ENCODE data around the gene NAT9. TPM values are rescaled to one million over a fixed set of nuclear protein-coding genes. Genes with fewer than 3 reads are reported as not detected.

NAT9 gene
- total RNA-seq, 4 donors from 2014 or later = 14.3 to 26.6 (median 18.1) TPM

GRCh38 chr17:74775409-74776043, 619 bp downstream of the NAT9 start:
- WGBS, 2 donors = 35 to 37% methylated on average over 12 of the region's 12 CpGs
- intact Hi-C loops (cut with DNase I; ENCODE audit: low total_unique reads) = no loop called here

GRCh38 chr17:74773871-74774286, 2.3 kb downstream of the NAT9 start:
- H3K4me3 ChIP-seq (ENCODE audit: low read depth, poor library complexity, severe bottlenecking) = no peak overlapping the region
- DNase-seq (ENCODE audit: low spot score in 2 of 2) = no peak
- no peak for TF ChIP-seq POLR2A (IDR thresholded peaks at IDR 0.05)
- TF ChIP-seq CTCF (IDR thresholded peaks at IDR 0.05) = no peak
- intact Hi-C loops (cut with DNase I; ENCODE audit: low total_unique reads) = no loop called here
- WGBS, 2 donors = 83% methylated on average over 6 of the region's 6 CpGs

More at GRCh38 chr17:74775409-74776043, 619 bp downstream of the NAT9 start:
- TF ChIP-seq CTCF (IDR thresholded peaks at IDR 0.05) (no peak), POLR2A (IDR thresholded peaks at IDR 0.05) (no peak)
- DNase-seq (ENCODE audit: low spot score in 2 of 2) = no peak
- peak overlapping the region; percentile 81 for H3K4me3 ChIP-seq (ENCODE audit: low read depth, poor library complexity, severe bottlenecking)

- DNase-seq (ENCODE audit: low spot score in 2 of 2) = no peak
- TF ChIP-seq CTCF (IDR thresholded peaks at IDR 0.05) (no peak), POLR2A (IDR thresholded peaks at IDR 0.05) (no peak)
- no peak overlapping the region for H3K4me3 ChIP-seq (ENCODE audit: low read depth, poor library complexity, severe bottlenecking)
- intact Hi-C loops (cut with DNase I; ENCODE audit: low total_unique reads) = no loop called here
- WGBS, 2 donors = 85 to 87% methylated on average over 6 of the region's 6 CpGs
These were observed 2.7 kb downstream of the NAT9 start for GRCh38 chr17:74773414-74773813.

GRCh38 chr17:74772053-74772452, 4.1 kb downstream of the NAT9 start:
- intact Hi-C loops (cut with DNase I; ENCODE audit: low total_unique reads) = no loop called here
- no peak for DNase-seq (ENCODE audit: low spot score in 2 of 2)
- 86 to 89% methylated on average over 13 of the region's 13 CpGs for WGBS, 2 donors
- H3K4me3 ChIP-seq (ENCODE audit: low read depth, poor library complexity, severe bottlenecking) = no peak overlapping the region
- TF ChIP-seq CTCF (IDR thresholded peaks at IDR 0.05) (no peak), POLR2A (IDR thresholded peaks at IDR 0.05) (no peak)

- intact Hi-C loops (cut with DNase I; ENCODE audit: low total_unique reads) = no loop called here
- TF ChIP-seq CTCF (IDR thresholded peaks at IDR 0.05) (no peak), POLR2A (IDR thresholded peaks at IDR 0.05) (no peak)
- H3K4me3 ChIP-seq (ENCODE audit: low read depth, poor library complexity, severe bottlenecking) = no peak overlapping the region
- DNase-seq (ENCODE audit: low spot score in 2 of 2) = no peak
- 93% methylated on average over 9 of the region's 9 CpGs for WGBS, 2 donors
These were observed 4.7 kb downstream of the NAT9 start for GRCh38 chr17:74771319-74771914.
